Omental fat pad (tissue), 4 donors: Measurements from ENCODE around the gene LHX4. TPM values are rescaled to one million over a fixed set of nuclear protein-coding genes. Genes with fewer than 3 reads are reported as not detected.

Experiments
- ATAC-seq: fragments of 150-250 bp; one replicate; pipeline ENCODE4 v1.9.1; 2016; ENCODE audit warnings: mild to moderate bottlenecking, moderate library complexity; ENCODE audit not compliant: low FRiP score
- DNase-seq: peaks from one replicate; pipeline ENCODE4 v3.0.0-alpha.2; 2019; ENCODE audit warnings: low spot score
- total RNA-seq, 4 donors: library from RNA; depleted of rRNA; stranded (reverse); fragments of >200 nt; gene quantifications; one replicate each; pipeline ENCODE4 v1.1.0, GENCODE V29; 2016
- TF ChIP-seq, protein P1 (sequence below), 3 donors: fragments of 450-650 bp; IDR thresholded peaks; one replicate each; pipeline ENCODE4 v1.5.1; 2016 to 2017; ENCODE audit warnings: antibody characterized with exemption in 3 of 3, mild to moderate bottlenecking in 3 of 3, moderate library complexity in 2 of 3

Gene LHX4
- total RNA-seq, 4 donors from 2014 or later = 0.16 to 0.28 TPM; not detected in 2

GRCh38 chr1:180204231-180204630 is 25.8 kb upstream of the LHX4 start:
- TF ChIP-seq, protein P1, sequence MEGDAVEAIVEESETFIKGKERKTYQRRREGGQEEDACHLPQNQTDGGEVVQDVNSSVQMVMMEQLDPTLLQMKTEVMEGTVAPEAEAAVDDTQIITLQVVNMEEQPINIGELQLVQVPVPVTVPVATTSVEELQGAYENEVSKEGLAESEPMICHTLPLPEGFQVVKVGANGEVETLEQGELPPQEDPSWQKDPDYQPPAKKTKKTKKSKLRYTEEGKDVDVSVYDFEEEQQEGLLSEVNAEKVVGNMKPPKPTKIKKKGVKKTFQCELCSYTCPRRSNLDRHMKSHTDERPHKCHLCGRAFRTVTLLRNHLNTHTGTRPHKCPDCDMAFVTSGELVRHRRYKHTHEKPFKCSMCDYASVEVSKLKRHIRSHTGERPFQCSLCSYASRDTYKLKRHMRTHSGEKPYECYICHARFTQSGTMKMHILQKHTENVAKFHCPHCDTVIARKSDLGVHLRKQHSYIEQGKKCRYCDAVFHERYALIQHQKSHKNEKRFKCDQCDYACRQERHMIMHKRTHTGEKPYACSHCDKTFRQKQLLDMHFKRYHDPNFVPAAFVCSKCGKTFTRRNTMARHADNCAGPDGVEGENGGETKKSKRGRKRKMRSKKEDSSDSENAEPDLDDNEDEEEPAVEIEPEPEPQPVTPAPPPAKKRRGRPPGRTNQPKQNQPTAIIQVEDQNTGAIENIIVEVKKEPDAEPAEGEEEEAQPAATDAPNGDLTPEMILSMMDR (IDR thresholded peaks at IDR 0.05) = no peak
- DNase-seq (no peak), ATAC-seq (no peak)

GRCh38 chr1:180206581-180206980 is 23.5 kb upstream of the LHX4 start:
- TF ChIP-seq, protein P1 (IDR thresholded peaks at IDR 0.05) = no peak

DNA sequence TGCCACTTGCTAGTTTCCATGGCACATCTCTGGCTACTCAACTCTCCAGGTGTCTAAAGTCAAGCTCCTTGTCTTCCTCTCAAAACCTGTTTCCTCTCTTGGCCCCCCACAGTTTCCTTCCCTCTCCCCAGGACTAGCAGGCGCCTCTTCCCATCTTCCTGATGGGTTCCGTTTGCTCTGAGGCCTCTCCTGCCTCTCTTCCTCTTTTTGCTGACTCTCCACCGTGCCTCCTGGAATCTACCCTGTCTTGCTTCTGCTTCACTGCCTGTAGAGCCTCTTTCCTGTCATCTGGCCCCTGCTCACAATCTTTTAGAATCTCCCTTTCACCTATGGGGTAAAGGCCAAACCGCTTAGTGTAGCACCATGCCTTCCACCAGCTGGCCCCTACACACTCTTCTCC is 21.8 kb upstream of the LHX4 start:
- ATAC-seq (no peak), DNase-seq (no peak)
- TF ChIP-seq, protein P1 (IDR thresholded peaks at IDR 0.05) = no peak

More at GRCh38 chr1:180206581-180206980, 23.5 kb upstream of the LHX4 start:
- DNase-seq (no peak), ATAC-seq (no peak)

DNA sequence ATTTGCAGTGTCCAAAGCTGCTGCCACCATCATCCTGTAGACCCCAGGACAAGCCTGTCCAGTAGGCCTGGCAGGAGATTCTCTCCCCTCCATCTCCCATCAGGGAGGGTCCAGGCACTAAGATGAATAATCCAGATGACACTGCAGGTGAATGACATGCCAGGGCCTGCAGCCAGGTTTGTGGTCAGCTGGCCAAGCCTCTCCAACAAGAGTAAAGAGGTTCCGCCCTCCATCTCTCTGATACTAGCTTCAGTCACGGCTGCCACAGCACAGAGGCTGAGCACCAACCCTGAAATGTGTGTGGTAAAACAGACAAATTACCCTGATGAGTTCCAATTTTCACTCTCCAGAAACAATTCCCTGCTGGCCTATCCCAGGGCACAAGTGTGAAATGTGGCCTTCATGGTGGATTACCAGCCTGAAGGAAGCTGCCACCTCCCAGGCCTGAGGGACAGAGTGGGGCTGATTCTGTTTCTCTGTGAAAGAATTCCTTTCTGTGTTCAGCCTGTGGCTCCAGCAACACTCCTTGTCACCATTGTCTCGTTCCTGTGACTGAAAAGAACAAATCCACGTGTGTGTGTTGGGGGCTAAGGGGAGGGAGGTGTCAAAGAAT is 19.9 kb upstream of the LHX4 start:
- ATAC-seq (no peak), DNase-seq (no peak)
- TF ChIP-seq, protein P1 (IDR thresholded peaks at IDR 0.05) = no peak

DNA sequence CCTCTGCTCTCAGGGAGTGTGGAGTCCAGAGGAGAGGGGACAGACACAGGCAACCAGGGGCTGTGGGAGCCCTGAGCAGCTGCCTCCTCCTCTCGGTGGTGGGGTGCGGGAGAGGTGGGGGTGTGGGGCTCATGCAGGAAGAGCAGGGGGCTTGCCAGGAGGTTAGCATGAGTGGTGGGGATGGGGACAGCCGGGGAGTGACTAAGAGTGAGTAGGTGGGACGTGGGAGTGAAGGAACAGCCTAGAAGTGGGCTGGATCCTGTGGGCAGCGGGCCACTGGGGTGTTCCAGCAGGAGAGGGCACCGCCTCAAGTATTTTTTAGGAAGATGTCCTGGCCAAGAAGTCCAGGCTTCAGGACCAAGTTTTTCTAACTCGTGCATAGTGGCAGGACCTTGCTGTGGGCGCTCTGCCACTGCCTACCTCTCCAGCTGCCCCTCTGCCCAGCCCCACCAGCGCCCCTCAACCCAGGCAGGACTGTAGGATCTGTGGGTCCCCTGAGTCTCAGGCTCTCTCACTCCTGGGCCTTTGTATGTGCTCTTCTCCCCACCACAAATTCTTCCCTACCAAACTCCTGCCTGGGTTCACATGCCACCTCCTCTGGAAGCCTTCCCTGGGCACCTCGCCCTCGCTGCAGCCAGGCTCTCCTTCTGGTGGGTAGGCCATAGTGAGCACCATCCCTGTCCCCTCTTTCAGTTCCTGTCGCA is 18.8 kb upstream of the LHX4 start:
- DNase-seq (no peak), ATAC-seq (no peak)
- TF ChIP-seq, protein P1 (IDR thresholded peaks at IDR 0.05) = no peak

GRCh38 chr1:180211860-180212229 is 18.2 kb upstream of the LHX4 start:
- no peak for DNase-seq
- no peak for ATAC-seq
- TF ChIP-seq, protein P1 (IDR thresholded peaks at IDR 0.05) = no peak
